Erythroblast (primary cell): ENCODE measurements around the gene NDUFC2.

ENCODE experiments used
- GATA1 ChIP-seq: IDR thresholded peaks from 2 replicates; pipeline ENCODE4 v1.6.1; 2011; ENCODE audit warnings: low read depth, mild to moderate bottlenecking, control low read depth, low read length, moderate library complexity
- POLR2A ChIP-seq: IDR thresholded peaks from 2 replicates; pipeline ENCODE4 v1.6.1; 2011; ENCODE audit warnings: mild to moderate bottlenecking, low read length

DNA sequence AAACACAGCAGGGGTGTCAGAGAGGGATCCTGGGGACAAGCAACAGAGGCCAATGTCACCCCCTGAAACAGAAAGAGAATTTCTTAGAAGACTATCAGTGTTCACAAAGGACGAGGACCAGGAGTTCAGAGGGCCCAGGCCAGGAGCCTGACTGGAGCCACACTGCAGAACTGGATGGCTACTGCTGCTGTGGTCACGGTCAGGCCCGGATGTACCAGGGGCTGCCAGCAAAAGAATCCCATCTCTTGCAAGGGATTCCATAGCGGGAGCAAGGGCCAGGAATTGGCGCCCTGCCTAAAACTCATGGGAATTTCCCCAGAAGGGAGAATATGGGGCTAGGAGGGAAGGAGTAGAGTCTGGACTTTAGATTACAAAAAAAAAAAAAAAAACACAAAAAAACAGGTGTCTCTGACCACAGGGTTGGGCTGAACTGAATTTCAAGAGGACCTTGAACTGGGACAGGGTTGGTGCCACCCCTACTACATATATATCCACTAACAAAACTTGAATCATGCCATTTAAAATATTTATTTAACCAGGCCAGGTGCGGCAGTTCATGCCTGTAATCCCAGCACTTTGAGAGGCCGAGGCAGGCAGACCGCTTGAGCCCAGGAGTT lies 40.9 kb downstream of the NDUFC2 start:
- TF ChIP-seq POLR2A (no peak), GATA1 (no peak)
